Iris pigment epithelial cell (primary cell): ENCODE measurements around the gene TUBB3.
"Not testable (repeated sequence)": the region's sequence is repeated elsewhere in the genome, so short reads cannot be mapped to it uniquely, and the experiment has no call there.

ENCODE experiments used
- DNase-seq: peaks from one replicate; pipeline ENCODE4 v3.0.0-alpha.2; 2011; ENCODE audit warnings: low read depth

Gene TUBB3

GRCh38 chr16:89965447-89966225, 42.5 kb downstream of the TUBB3 start:
- no peak for DNase-seq

- no peak for DNase-seq
These were observed 43.6 kb downstream of the TUBB3 start for GRCh38 chr16:89966756-89967155.

- not testable (repeated sequence) for DNase-seq
These were observed 44.3 kb downstream of the TUBB3 start for GRCh38 chr16:89967436-89967835.

- DNase-seq, result not testable (repeated sequence)
These were observed 44.9 kb downstream of the TUBB3 start for GRCh38 chr16:89968074-89968473.

GRCh38 chr16:89969741-89970410, 46.7 kb downstream of the TUBB3 start:
- no peak for DNase-seq

GRCh38 chr16:89971495-89972243, 48.5 kb downstream of the TUBB3 start:
- no peak for DNase-seq

- peak; percentile 84 for DNase-seq
These were observed 49.4 kb downstream of the TUBB3 start for GRCh38 chr16:89972244-89973234.

GRCh38 chr16:89973235-89973634, 50.1 kb downstream of the TUBB3 start:
- DNase-seq, result no peak

GRCh38 chr16:89973654-89974335, 50.7 kb downstream of the TUBB3 start:
- DNase-seq, result no peak

- no peak for DNase-seq
These were observed 51.7 kb downstream of the TUBB3 start for GRCh38 chr16:89974870-89975269.

GRCh38 chr16:89981414-89981813, 58.3 kb downstream of the TUBB3 start:
- no peak for DNase-seq

- DNase-seq, result no peak
These were observed 59.2 kb downstream of the TUBB3 start for GRCh38 chr16:89982318-89982717.

GRCh38 chr16:89983536-89983935, 60.4 kb downstream of the TUBB3 start:
- no peak for DNase-seq

- no peak for DNase-seq
These were observed 61.1 kb downstream of the TUBB3 start for GRCh38 chr16:89984216-89984615.

GRCh38 chr16:89985219-89985618, 62.1 kb downstream of the TUBB3 start:
- DNase-seq, result no peak
